Peyer's patch (tissue), 4 donors: Measurements from ENCODE around the gene FRMD4A. TPM values are rescaled to one million over a fixed set of nuclear protein-coding genes. Genes with fewer than 3 reads are reported as not detected.

Source experiments
- DNase-seq, 3 donors: peaks; one replicate each; pipeline ENCODE4 v3.0.0-alpha.2; 2017 to 2019
- H3K27ac ChIP-seq, 4 donors: fragments of 200-600 bp; sonication (generic); one replicate each; pipeline ENCODE4 v1.5.1; 2016 to 2019
- H3K27me3 ChIP-seq, 2 donors: fragments of 200-600 bp; sonication (generic); one replicate each; pipeline ENCODE4 v1.5.1; 2019
- H3K36me3 ChIP-seq, 3 donors: fragments of 200-600 bp; sonication (generic); one replicate each; pipeline ENCODE4 v1.5.1; 2016 to 2019
- H3K4me1 ChIP-seq, 4 donors: fragments of 200-600 bp; sonication (generic); one replicate each; pipeline ENCODE4 v1.5.1; 2016 to 2019
- H3K4me3 ChIP-seq, 4 donors: fragments of 200-600 bp; sonication (generic); 1 replicate in 3 of 4; 2 replicates in 1 of 4; pipeline ENCODE4 v1.5.1; 2016 to 2019; ENCODE audit warnings: mild to moderate bottlenecking in 1 of 4
- H3K9me3 ChIP-seq, 4 donors: fragments of 200-600 bp; sonication (generic); one replicate each; pipeline ENCODE4 v1.5.1; 2016 to 2019; ENCODE audit warnings: mild to moderate bottlenecking in 1 of 4
- CTCF ChIP-seq, 6 experiments: fragments of 450-650 bp in 4 of 6; fragments of 200-600 bp in 2 of 6; sonication (generic) in 1 of 6; IDR thresholded peaks; one replicate each; pipeline ENCODE4 v1.5.1; 2017 to 2019; ENCODE audit warnings: antibody characterized with exemption in 6 of 6, mild to moderate bottlenecking in 3 of 6, moderate library complexity in 1 of 6
- POLR2A ChIP-seq, 2 donors: fragments of 450-650 bp; IDR thresholded peaks; one replicate each; pipeline ENCODE4 v1.5.1; 2017; ENCODE audit warnings: antibody characterized with exemption in 2 of 2, mild to moderate bottlenecking in 2 of 2, moderate library complexity in 2 of 2
- total RNA-seq, 4 donors: library from RNA; depleted of rRNA; stranded (reverse); fragments of >200 nt; gene quantifications; one replicate each; pipeline ENCODE4 v1.1.0, GENCODE V29; 2016

Gene FRMD4A
- total RNA-seq, 4 donors from 2014 or later, result 3.0 to 47.9 (median 5.9) TPM

GRCh38 chr10:13997650-13998049, 333.1 kb downstream of the FRMD4A start:
- no peak overlapping the region for H3K4me3 ChIP-seq
- TF ChIP-seq CTCF (IDR thresholded peaks at IDR 0.05) (no peak), POLR2A (IDR thresholded peaks at IDR 0.05) (no peak)
- no peak for DNase-seq
- no peaks in the 10 kb centered on the region for H3K27me3 ChIP-seq
- H3K4me1 ChIP-seq, result peaks cover 0 to 6% (median 0%) of the 10 kb centered on the region in 4 donors
- H3K36me3 ChIP-seq, result no peaks in the 10 kb centered on the region
- no peak overlapping the region for H3K27ac ChIP-seq
- H3K9me3 ChIP-seq, result no peaks in the 10 kb centered on the region

DNA sequence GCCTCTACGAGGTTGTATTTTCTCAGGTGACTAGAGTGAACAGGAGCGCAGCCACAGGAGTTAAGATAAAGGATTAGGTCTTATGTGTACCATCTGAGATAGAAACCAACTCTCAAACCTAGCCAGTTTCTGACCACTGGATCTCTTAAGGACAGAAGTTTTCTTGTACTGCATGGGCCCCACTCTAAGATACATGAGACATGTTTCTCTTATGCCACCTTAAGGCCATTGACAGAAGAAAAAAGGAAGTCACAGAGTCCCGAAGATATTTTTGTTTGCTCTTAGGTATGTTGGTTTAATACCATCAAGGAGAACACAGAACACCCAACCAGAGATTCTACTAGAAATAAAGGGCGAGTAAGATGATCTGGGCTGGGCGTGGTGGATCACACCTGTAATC, 335.8 kb downstream of the FRMD4A start:
- H3K27me3 ChIP-seq, result no peaks in the 10 kb centered on the region
- H3K9me3 ChIP-seq, result no peaks in the 10 kb centered on the region
- TF ChIP-seq CTCF (IDR thresholded peaks at IDR 0.05) (no peak), POLR2A (IDR thresholded peaks at IDR 0.05) (no peak)
- no peak overlapping the region for H3K4me3 ChIP-seq
- H3K36me3 ChIP-seq, result no peaks in the 10 kb centered on the region
- H3K4me1 ChIP-seq, result peaks cover 0 to 6% (median 0%) of the 10 kb centered on the region in 4 donors
- DNase-seq, result no peak
- H3K27ac ChIP-seq, result no peak overlapping the region

DNA sequence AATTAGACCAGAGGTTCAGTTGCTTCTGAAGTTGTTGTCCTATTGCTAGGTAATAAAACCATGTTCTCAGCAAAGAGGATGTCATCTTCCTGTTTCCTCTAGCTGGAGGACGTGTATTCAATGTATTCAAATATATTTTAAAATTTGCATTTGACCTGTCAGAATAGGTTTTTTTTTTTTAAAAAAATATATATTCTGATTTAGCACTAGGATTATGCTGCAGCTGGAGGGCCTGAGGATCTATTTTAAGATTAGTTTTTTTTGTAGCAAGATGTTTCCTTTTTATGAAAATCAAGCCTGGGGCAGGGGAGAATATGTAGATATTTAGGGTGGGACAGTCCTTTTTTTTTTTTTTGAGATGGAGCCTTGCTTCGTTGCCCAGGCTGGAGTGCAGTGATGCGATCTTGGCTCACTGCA, 337.0 kb downstream of the FRMD4A start:
- Histone ChIP-seq H3K4me1 (peaks cover 0 to 6% (median 0%) of the 10 kb centered on the region in 4 donors), H3K4me3 (no peak overlapping the region), H3K27ac (no peak overlapping the region), H3K9me3 (no peaks in the 10 kb centered on the region), H3K36me3 (no peaks in the 10 kb centered on the region), H3K27me3 (no peaks in the 10 kb centered on the region)
- DNase-seq, result no peak
- TF ChIP-seq POLR2A (IDR thresholded peaks at IDR 0.05) (no peak), CTCF (IDR thresholded peaks at IDR 0.05) (no peak)

- Histone ChIP-seq H3K4me3 (no peak overlapping the region), H3K9me3 (no peaks in the 10 kb centered on the region), H3K4me1 (peaks cover 0 to 6% (median 0%) of the 10 kb centered on the region in 4 donors), H3K27me3 (no peaks in the 10 kb centered on the region), H3K27ac (no peak overlapping the region), H3K36me3 (no peaks in the 10 kb centered on the region)
- no peak for DNase-seq
- TF ChIP-seq CTCF (IDR thresholded peaks at IDR 0.05) (no peak), POLR2A (IDR thresholded peaks at IDR 0.05) (no peak)
These were observed 337.6 kb downstream of the FRMD4A start for GRCh38 chr10:13993169-13993568.

DNA sequence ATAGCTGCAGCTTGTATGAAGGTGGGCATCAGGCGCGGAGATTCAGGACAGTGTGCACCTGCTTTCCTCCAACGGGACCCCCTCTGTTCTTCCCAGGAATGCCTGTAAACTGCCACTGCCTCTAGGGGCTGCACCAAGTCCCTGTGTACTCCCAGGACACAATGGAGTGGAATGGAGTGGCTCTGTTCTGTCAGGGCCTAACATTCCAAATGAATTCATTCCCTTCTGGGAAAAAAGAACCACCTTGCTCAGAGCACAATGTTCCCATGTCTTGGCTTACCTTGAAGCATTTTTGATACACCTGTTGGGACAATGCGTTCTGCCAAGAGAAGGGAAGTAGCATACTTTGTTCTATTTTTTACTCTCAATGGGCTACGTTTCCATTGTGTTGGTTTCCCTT, 339.4 kb downstream of the FRMD4A start:
- Histone ChIP-seq H3K27me3 (no peaks in the 10 kb centered on the region), H3K36me3 (no peaks in the 10 kb centered on the region), H3K4me3 (no peak overlapping the region), H3K4me1 (peaks cover 0 to 6% (median 0%) of the 10 kb centered on the region in 4 donors), H3K27ac (peak overlapping the region in 3 of 4 donors; percentile 22 to 67 (median 36)), H3K9me3 (no peaks in the 10 kb centered on the region)
- no peak for TF ChIP-seq CTCF (IDR thresholded peaks at IDR 0.05)
- no peak for TF ChIP-seq POLR2A (IDR thresholded peaks at IDR 0.05)
- DNase-seq, result no peak

GRCh38 chr10:13990946-13991345, 339.8 kb downstream of the FRMD4A start:
- DNase-seq, result no peak
- Histone ChIP-seq H3K9me3 (no peaks in the 10 kb centered on the region), H3K27ac (peak overlapping the region; percentile 22 to 67 (median 52)), H3K4me3 (peak overlapping the region in 1 of 4 donors; percentile 2), H3K4me1 (peaks cover 0 to 6% (median 0%) of the 10 kb centered on the region in 4 donors), H3K27me3 (no peaks in the 10 kb centered on the region), H3K36me3 (no peaks in the 10 kb centered on the region)
- TF ChIP-seq CTCF (IDR thresholded peaks at IDR 0.05) (no peak), POLR2A (IDR thresholded peaks at IDR 0.05) (no peak)
